Left ventricle myocardium superior (tissue), 1 donor: ENCODE measurements around the gene MPC2. TPM values are rescaled to one million over a fixed set of nuclear protein-coding genes. Genes with fewer than 3 reads are reported as not detected.

Experiments used
- ATAC-seq: fragments of 200-7000 bp; cut with Tn5 transposase; one replicate; pipeline ENCODE4 v1.9.1; 2020; ENCODE audit warnings: mild to moderate bottlenecking, moderate library complexity
- DNase-seq: peaks from one replicate; pipeline ENCODE4 v3.0.0-alpha.2; 2020
- intact Hi-C: fragments of 100-400 bp; cut with micrococcal nuclease; formaldehyde crosslinking; loops from one replicate; pipeline ENCODE4 v1.11.0; 2022
- long read RNA-seq: library from polyadenylated mRNA; unstranded; transcript quantifications from one replicate; pipeline ENCODE4 v2.0.0, GENCODE V29; 2021
- total RNA-seq: library from RNA; stranded (reverse); fragmentation: NEBNext Ultra II Directional; extraction: Animal tissue kit (Norgen Biotek cat#: 25700); gene quantifications from one replicate; pipeline ENCODE4 v1.2.1, GENCODE V29; 2021
- donor health status: DM: no; HTN: yes; CAD: no; lungs with severe emphysema.

Gene MPC2
- total RNA-seq: 237 TPM
- long read RNA-seq, transcript MPC2-202 (5 exons, 2,177 nt): major isoform, 241 of 261 reads
- long read RNA-seq, partial matches to known transcripts: 15 of 261 reads
- long read RNA-seq, other reads (novel, unspliced or antisense): 5 of 261 reads

- DNase-seq: peak; percentile 86
- intact Hi-C loops: no loop called here
- peak; percentile 56 for ATAC-seq
Observed at GRCh38 chr1:167936930-167937708, at the start of gene MPC2. Gene MPC2, minus strand, starts transcription at chr1:167937072. Its CDS starts 1,231 bp downstream, at chr1:167935841.

- DNase-seq (no peak), ATAC-seq (no peak)
- intact Hi-C loops: no loop called here
Observed at GRCh38 chr1:167984886-167985489, 48.1 kb upstream of the MPC2 start.

GRCh38 chr1:167983797-167984420, 47.0 kb upstream of the MPC2 start:
- intact Hi-C loops: no loop called here
- no peak for ATAC-seq
- DNase-seq: no peak

- ATAC-seq (no peak), DNase-seq (no peak)
- intact Hi-C loops: no loop called here
Observed at GRCh38 chr1:167981933-167982332, 45.1 kb upstream of the MPC2 start.

GRCh38 chr1:167977245-167977644, 40.4 kb upstream of the MPC2 start:
- intact Hi-C loops: no loop called here
- no peak for ATAC-seq

GRCh38 chr1:167974698-167975097, 37.8 kb upstream of the MPC2 start:
- ATAC-seq (no peak), DNase-seq (no peak)
- intact Hi-C loops: no loop called here

More at GRCh38 chr1:167977245-167977644, 40.4 kb upstream of the MPC2 start:
- DNase-seq: no peak

GRCh38 chr1:167973832-167974231, 37.0 kb upstream of the MPC2 start:
- DNase-seq: no peak
- intact Hi-C loops: no loop called here
- no peak for ATAC-seq

- intact Hi-C loops: no loop called here
- DNase-seq (no peak), ATAC-seq (no peak)
Observed at GRCh38 chr1:167968569-167968968, 31.7 kb upstream of the MPC2 start.

- intact Hi-C loops: no loop called here
- no peak for DNase-seq
- ATAC-seq: no peak
Observed at GRCh38 chr1:167966050-167966449, 29.2 kb upstream of the MPC2 start.

- intact Hi-C loops: no loop called here
- no peak for ATAC-seq
- DNase-seq: no peak
Observed at GRCh38 chr1:167964646-167965045, 27.8 kb upstream of the MPC2 start.

- ATAC-seq (no peak), DNase-seq (no peak)
- intact Hi-C loops: no loop called here
Observed at GRCh38 chr1:167957710-167958109, 20.8 kb upstream of the MPC2 start.

- intact Hi-C loops: no loop called here
- ATAC-seq (no peak), DNase-seq (no peak)
Observed at GRCh38 chr1:167955915-167956314, 19.0 kb upstream of the MPC2 start.

- DNase-seq (no peak), ATAC-seq (no peak)
- intact Hi-C loops: no loop called here
Observed at GRCh38 chr1:167950569-167950968, 13.7 kb upstream of the MPC2 start.

GRCh38 chr1:167949785-167950184, 12.9 kb upstream of the MPC2 start:
- DNase-seq (no peak), ATAC-seq (no peak)
- intact Hi-C loops: no loop called here

- intact Hi-C loops: no loop called here
- ATAC-seq (no peak), DNase-seq (no peak)
Observed at GRCh38 chr1:167947733-167948132, 10.9 kb upstream of the MPC2 start.

- intact Hi-C loops: no loop called here
- ATAC-seq (no peak), DNase-seq (no peak)
Observed at GRCh38 chr1:167943541-167943940, 6.7 kb upstream of the MPC2 start.

- ATAC-seq: no peak
- no peak for DNase-seq
- intact Hi-C loops: no loop called here
Observed at GRCh38 chr1:167940264-167940663, 3.4 kb upstream of the MPC2 start.

GRCh38 chr1:167938080-167938636, 1.3 kb upstream of the MPC2 start:
- intact Hi-C loops: no loop called here
- DNase-seq: no peak
- ATAC-seq: no peak

GRCh38 chr1:167937709-167938010, 788 bp upstream of the MPC2 start:
- ATAC-seq: no peak
- DNase-seq: no peak
- intact Hi-C loops: no loop called here
